Activated T-cell treated with anti-CD3 and anti-CD28 coated beads for 24 hours (primary cell): ENCODE data around the gene CERKL.

Source experiments
- DNase-seq: peaks from one replicate; pipeline ENCODE4 v3.0.0-alpha.2; 2020; ENCODE audit warnings: low read depth

The CERKL gene

GRCh38 chr2:181517685-181518301 is 139.1 kb downstream of the CERKL start:
- DNase-seq: no peak

GRCh38 chr2:181516992-181517391 is 139.9 kb downstream of the CERKL start:
- DNase-seq: no peak

GRCh38 chr2:181515719-181516118 is 141.2 kb downstream of the CERKL start:
- no peak for DNase-seq

- DNase-seq: no peak
These were observed 156.7 kb downstream of the CERKL start for GRCh38 chr2:181500201-181500600.

GRCh38 chr2:181499231-181499630 is 157.7 kb downstream of the CERKL start:
- no peak for DNase-seq
